Stimulated activated CD8-positive, alpha-beta memory T cell treated with anti-CD3 and anti-CD28 coated beads, Interleukin-7, amount 100 ng/mL, for 24 hours (primary cell): ENCODE data around the gene CKLF.
"Not testable (repeated sequence)": the region's sequence is repeated elsewhere in the genome, so short reads cannot be mapped to it uniquely, and the experiment has no call there.

Experiments
- DNase-seq: peaks from one replicate; pipeline ENCODE4 v3.0.0-alpha.2; 2020; ENCODE audit warnings: low read depth

Gene CKLF

DNA sequence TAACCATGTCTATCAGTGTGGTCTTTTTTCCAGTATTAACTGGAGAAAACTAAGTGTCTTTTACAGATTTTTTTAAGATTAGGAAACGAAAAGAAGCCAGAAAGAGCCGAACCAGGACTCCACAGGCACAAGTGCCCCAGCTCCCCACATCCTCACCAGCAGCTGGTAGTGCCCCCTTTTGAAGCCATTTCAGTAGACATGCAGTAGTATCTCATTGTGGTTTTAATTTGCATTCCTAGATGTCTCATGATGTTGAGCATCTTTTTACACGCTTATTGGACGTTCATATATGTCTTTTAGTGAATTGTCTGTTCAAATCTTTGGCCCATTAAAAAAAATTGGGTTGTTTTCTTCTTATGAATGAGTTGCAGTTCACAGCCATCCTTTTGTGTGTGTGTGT, 47.4 kb downstream of the CKLF start:
- DNase-seq, result no peak

DNA sequence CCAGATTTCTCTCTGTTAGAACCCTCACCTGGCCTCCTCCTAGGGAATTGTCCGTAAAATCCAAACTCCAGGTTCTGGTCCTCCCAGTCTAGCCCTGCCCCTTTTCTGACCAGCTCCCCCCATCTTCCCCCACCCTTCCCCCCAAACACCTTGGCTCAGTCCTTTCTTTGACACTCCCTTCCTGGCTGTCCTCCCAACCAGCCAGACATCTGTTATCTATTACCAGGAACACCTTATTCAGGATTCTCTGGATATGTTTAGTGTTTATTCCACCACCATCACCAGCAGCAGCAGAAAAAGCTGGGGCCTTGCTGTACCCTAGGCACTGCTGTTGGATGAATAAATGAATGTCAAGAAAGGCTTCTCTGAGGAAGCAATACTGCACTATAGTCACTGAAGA, 48.1 kb downstream of the CKLF start:
- DNase-seq, result no peak

DNA sequence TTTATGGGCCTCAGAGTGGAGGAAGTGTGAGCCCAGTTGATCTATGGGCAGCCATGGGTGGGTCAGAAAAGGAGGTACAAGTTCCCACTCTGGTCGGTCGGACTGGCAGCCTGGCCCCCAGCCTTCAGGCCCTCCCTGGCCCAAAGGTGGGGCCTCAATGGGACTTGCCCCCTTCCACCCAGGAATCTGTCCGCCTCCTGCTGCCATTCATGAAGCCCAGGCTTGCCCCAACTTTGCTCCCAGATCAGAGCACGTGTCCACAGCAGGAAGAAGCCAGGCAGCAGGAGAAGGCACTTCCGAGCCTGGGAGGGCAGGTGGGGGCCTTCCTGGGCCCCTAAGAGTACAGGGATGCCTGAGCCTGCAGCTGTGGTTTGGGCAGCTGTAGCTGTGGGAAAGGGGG, 49.1 kb downstream of the CKLF start:
- DNase-seq, result no peak

DNA sequence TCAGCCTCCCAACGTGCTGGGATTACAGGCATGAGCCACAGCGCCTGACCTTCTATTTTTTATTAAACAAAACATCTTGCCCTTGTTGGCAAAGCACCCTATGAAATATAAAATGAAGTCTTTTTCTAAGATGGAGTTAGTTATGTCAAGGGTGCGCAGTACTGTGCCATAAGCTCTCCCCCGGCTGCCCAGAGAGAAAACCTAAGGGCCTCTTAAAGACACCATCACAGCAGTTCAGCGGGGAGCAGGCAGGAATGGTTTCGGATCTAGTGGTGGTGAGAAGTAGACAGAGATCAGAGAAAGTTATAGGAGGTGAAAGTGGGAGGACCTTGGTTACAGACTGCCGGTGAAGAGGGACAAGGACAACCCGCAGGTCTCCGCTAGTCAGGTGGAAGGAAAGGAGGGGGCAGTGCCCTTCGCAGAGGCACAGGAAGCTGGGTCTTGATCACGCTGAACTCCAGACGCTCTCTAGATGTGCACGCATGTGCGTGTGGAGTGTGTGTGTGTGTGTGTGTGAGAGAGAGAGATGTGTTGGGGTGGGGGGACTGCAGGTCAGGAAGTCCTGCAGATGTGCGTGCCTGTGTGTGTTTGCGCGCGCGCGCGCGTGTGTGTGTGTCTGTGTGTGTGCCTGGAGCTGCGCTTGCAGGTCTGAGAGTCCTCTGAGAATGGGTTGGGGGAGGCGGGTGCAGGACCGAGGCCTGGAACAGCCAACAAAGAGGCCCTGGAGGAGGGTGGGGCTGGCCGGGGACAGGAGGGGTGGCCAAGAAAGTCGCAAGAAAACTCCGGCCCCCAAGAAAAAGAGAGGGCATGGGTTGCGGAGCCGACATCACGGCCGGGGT, 51.4 kb downstream of the CKLF start:
- DNase-seq, result no peak

DNA sequence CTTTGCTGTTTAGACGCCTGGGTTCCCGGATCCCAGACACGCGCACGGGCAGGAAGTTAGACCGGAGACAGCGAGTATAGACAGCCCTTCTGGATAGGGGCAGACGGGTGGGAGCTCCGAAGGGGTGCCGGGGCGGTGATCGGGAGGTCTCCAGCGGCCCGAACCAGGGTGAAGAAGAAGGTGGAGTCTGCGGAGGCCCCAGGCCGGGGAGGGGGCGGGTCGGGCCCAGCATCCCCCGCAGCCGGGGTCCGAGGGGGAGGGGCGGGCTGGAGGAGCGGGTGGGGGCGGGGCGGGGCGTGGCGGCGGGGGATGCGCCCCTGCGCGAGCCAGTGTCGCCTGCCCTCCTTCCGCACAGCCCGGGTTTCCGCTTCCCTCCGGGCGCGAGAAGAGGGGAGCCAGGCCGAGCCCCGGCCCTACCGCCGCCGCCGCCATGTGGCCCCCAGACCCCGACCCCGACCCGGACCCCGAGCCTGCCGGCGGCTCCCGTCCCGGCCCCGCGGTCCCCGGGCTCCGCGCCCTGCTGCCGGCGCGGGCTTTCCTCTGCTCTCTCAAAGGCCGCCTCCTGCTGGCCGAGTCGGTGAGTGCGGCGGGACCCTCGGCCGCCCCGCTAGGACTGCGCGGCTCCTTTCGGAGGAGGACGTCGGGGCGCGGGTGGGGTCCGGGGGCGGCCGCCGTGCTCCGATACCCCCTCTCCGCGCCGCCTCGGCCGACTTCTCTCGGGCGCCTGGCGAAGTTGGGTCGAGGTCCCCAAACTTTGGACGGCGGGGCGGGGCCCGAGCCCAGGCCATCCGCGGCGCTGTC, 52.2 kb downstream of the CKLF start, which contains the start of gene CMTM3:
Gene CMTM3 (plus strand): TSS at position 329 of the 801 bp plus-strand sequence. CDS start 102 bp downstream, at position 431.
- peak; percentile 53 for DNase-seq

DNA sequence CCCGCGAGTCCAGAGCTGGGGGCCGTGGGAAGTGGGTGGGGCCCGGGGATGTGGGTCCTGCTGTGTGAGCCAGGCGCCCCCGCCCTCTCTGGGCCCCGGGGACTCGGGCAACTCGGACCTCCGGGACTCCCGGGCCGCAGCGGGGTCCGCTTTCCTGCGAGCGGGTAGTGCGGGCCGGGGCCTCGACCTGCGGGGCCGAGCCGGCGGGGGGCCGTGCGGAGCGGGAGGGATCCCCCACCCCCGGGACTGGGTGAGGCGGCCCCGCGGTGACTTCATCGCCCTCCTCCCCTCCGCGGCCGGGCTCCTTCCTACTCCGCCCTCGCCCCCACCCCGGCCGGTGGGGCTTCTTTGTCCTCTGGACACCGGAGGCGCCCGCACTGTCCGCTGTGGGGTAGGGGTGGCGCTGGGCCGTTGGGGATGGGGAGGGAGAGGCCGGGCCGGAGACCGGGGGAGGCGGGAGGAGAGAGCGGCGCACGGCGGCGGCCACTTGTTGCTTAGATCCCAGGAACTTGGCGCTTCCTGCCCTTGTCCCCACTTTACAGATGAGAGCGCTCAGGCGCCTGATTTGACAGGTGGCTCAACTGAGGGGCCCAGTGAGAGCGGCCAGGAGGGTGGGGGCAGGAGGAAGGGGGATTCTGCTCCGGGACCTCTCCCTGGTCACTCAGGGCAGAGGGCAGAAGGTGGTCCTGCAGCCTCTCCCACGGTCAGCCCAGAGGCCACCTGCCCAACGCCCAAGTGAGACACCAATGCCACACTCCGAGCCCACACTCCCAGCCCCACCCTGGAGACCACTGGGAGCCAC, 53.0 kb downstream of the CKLF start:
- no peak for DNase-seq

DNA sequence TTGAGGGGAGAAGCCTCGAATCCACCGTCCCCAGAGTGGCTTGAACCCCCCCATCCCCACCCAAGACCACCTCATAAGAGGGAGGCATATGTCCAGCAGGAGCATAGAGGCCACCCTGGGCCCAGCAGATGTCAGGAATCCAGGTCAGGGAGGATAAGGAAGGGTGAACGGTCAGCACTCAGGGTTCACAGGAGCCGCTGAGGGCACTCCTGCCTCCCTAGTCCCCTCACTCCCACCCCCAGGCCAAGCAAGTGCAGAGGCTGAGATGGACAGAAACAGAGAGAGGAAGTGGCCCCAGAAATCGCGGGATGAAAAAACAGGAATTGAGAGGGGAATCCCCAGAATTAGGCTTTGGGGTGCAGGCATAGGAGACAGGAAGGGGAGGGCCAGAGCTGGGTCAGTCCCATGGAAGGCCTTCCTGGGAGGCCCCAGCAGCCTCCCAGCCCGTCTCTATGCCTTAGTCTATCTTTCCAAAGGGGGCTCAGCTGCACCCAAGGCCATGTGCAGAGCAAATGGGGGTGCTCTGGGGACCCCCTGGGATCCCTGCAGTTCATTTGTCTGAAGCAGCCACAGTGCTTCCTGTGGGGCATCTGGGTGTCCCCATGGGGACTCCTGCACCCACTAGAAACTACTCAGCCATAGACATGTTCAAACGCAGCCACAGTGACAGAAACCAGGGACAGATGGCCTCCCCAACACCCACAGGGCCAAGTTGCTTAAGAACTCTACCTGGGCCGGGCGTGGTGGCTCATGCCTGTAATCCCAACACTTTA, 53.8 kb downstream of the CKLF start:
- no peak for DNase-seq

DNA sequence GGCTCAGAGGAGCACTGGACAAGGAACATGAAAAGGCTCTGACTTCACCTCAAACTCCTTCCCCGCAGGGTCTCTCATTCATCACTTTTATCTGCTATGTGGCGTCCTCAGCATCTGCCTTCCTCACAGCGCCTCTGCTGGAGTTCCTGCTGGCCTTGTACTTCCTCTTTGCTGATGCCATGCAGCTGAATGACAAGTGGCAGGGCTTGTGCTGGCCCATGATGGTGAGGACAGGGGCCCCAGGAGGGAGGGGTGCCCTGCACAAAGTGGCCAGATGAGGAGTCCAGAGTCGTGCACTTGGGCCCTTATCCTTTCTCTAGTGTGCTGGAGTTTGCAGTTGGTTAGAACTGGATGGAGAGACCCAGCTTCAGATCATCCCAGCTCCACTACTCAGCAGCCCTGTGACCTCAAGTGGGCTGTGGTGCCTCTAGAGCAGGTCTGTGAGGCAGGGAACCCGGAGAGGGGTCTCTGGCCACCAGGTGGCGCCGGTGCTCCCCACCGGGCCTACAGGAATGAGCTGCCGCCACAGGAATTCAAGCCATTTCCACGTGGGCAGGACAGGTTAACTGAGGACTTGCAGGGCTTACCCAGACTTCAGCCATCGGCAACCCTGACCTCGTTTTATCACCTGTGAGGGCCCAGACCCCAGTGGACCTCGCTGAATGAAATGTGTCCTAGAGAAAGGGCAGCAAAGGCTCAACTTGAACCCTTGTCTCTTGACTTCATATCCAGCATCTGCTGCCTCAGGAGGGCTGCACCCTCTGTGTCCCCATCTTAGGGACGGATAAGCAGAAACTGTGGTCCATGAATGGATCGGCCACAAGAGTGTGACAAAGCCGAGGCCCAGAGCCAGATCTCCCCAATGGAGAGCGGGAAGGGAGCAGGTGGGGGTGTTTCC, 56.1 kb downstream of the CKLF start:
- DNase-seq, result peak; percentile 69

DNA sequence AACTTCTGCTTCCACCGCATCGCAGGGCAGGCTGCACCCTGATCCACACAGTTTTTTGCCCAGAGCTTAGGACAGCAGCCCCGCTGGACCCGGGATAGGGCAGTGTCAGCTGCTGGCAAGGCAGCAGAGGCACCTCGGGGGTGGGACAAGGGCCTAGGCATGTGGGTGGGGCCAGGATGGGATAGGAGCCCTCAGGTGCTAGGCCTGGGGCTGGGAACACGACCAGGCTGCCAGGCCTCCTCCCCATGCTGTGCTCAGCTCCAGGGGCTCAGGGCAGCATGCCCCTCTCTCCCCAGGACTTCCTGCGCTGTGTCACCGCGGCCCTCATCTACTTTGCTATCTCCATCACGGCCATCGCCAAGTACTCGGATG, 56.7 kb downstream of the CKLF start:
- DNase-seq, result no peak

DNA sequence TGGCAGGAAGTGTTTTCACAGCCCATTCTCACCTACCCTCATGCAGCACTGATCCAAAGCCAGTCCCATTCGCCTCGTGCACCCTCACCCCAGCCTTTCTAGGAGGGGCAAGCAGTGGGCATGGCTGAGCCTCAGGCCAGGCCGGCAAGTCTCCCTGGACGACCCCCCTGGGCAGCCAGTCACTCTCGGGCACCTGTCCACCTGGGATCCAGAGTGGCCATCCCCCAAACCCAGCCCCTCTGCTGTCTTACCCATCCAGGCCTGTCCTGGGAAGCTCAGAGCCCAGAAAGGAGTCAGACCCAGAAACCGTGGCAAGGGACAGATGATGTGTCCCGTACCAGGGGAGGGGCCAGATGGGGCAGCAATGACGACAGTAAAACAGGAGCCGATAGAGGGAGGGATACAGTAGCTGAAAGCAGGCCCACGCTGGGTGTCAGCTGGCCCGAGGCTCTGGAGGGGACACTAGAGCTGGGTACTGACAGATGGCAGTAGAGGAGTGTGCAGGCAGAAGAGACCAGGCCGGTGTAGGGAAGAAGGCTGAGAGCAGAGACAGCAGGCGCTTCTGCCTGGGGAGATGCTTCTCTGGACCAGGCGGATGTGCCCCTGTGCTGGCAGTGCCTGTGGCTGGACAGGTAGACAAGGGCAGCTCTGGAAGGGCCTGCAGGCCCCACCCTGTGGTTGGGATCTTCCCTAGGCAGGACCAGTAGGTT, 57.9 kb downstream of the CKLF start:
- DNase-seq, result no peak

DNA sequence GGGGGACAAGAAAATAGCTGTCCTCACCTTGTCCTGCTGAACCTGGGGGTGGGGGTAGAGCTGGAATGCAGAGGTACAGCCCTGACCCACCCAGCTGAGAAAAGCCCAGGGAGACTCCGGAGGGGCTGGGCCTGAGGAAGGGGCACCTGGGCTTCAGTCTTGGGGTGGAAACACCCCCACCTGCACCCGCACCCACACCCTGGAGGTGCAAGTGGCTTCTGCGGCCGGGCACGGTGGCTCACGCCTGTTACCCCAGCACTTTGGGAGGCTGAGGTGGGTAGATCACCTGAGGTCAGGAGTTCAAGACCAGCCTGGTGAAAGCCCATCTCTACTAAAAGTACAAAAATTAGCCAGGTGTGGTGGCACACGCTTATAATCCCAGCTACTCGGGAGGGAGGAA, 59.5 kb downstream of the CKLF start:
- DNase-seq, result not testable (repeated sequence)

DNA sequence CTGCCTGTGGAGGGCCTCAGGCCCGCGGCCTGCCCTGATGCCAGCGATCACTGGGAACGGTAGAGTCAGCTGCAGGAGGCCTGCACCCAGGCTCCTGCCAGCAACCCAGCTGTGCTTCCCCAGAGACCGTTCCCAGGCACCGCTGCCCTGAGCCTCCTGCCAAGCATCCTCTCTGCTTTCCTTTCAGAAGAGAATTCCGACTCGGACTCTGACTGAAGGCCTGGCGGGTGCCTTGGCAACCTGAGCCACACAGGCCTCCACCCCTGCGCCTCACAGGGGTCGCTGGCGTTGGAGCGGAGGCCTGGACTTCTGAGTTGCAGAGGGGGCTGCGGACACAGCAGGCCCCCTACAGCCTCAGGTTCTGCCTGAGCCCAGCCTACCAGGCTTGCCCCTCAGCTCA, 60.0 kb downstream of the CKLF start:
- DNase-seq, result no peak

DNA sequence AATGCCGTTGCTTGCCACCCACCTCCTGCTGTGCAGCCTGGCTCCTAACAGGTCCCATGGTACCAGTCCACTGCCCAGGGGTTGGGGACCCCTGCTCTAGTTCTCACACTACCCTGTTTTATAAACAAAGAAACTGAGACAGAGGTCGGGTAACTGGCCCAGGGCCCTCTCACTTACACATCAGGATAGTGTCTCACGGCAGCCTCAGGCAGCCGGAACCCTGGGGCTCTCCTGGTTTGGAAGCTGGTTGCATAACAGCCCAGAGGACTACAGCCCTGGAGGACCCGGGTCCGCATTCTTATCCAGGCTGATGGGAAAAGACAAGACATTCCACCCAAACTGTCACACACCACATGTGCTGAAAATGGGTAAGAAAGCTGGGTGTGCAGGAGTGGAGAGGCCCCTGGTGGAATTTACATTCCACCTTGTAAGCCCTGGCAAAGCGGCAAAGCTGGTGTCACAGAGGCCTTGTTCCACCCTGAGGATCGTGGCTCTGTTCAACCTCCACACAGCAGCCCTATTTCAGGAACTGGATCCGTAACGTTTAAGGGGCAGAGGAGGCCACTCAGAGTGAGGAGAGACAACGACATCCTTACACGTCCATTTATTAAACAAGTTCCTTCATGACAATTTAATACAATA, 61.9 kb downstream of the CKLF start:
- DNase-seq, result no peak
